Right lobe of liver (tissue), 6 donors: ENCODE results near the gene MICU1. TPM values are rescaled to one million over a fixed set of nuclear protein-coding genes. Genes with fewer than 3 reads are reported as not detected.
"Not testable (repeated sequence)": the region's sequence is repeated elsewhere in the genome, so short reads cannot be mapped to it uniquely, and the experiment has no call there.

ENCODE experiments used
- ATAC-seq, 4 donors: fragments of 200-7000 bp; cut with Tn5 transposase; one replicate each; pipeline ENCODE4 v1.9.1; 2020; ENCODE audit warnings: mild to moderate bottlenecking in 4 of 4, moderate library complexity in 4 of 4
- DNase-seq, 3 donors: peaks; one replicate each; pipeline ENCODE4 v3.0.0-alpha.2; 2020
- H3K27ac ChIP-seq, 3 donors: fragments of 200-600 bp; one replicate each; pipeline ENCODE4 v1.8.0; 2022
- H3K27me3 ChIP-seq, 2 donors: fragments of 200-600 bp; one replicate each; pipeline ENCODE4 v1.8.0; 2022
- H3K36me3 ChIP-seq, 4 donors: fragments of 200-600 bp; sonication (generic) in 1 of 4; one replicate each; pipeline versions ENCODE4 v1.5.1 to v1.8.0; 2017 to 2022; ENCODE audit warnings: control low read depth in 1 of 4
- H3K4me1 ChIP-seq, 4 donors: fragments of 200-600 bp; sonication (generic) in 1 of 4; one replicate each; pipeline versions ENCODE4 v1.5.1 to v1.8.0; 2017 to 2022; ENCODE audit warnings: control low read depth in 1 of 4
- H3K4me3 ChIP-seq, 3 donors: fragments of 200-600 bp; one replicate each; pipeline ENCODE4 v1.8.0; 2022
- H3K9me3 ChIP-seq, 4 donors: fragments of 200-600 bp; sonication (generic) in 1 of 4; one replicate each; pipeline versions ENCODE4 v1.5.1 to v1.8.0; 2017 to 2022; ENCODE audit warnings: control low read depth in 1 of 4
- POLR2A ChIP-seq: fragments of 450-650 bp; IDR thresholded peaks from one replicate; pipeline ENCODE4 v1.6.1; 2017; ENCODE audit warnings: antibody characterized with exemption, mild to moderate bottlenecking
- WGBS: methylation state at CpG from one replicate; pipeline ENCODE4 v1.1.6; 2018; ENCODE audit warnings: low coverage, low lambda C conversion rate; ENCODE audit not compliant: insufficient coverage; ENCODE audit errors: missing lambda C conversion rate; 5-methylcytosine and 5-hydroxymethylcytosine counted together
- intact Hi-C, 2 donors: fragments of 100-400 bp; cut with DNase I; formaldehyde crosslinking; loops; one replicate each; pipeline versions ENCODE4 v1.11.2 to v1.14.1; 2022
- total RNA-seq, 6 experiments: library from RNA; depleted of rRNA in 2 of 6; stranded (reverse); fragments of >200 nt in 2 of 6; fragmentation: NEBNext Ultra II Directional in 3 of 6; extraction: Animal tissue kit (Norgen Biotek cat#: 25700) in 3 of 6; gene quantifications; one replicate each; pipeline versions ENCODE4 v1.1.0 to v1.2.4, GENCODE V29; 2016 to 2023
- TF ChIP-seq, protein P1 (sequence below), 4 donors: fragments of 200-600 bp in 3 of 4; fragments of 450-650 bp in 1 of 4; IDR thresholded peaks; one replicate each; pipeline versions ENCODE4 v1.5.1 to v1.8.0; 2016 to 2022; ENCODE audit warnings: antibody characterized with exemption in 4 of 4, mild to moderate bottlenecking in 2 of 4
- donor health status: DM: no; HTN: yes; CAD: no.
- donor health status: DM: no; HTN: no; CAD: no.
- donor health status: DM: no; HTN: no; CAD: no.
- donor health status: DM: no; HTN: yes; CAD: no.
- donor health status: DM: no; HTN: yes; CAD: no.

Gene MICU1
- total RNA-seq, 6 experiments from 2014 or later = 25.3 to 55.3 (median 38.2) TPM

DNA sequence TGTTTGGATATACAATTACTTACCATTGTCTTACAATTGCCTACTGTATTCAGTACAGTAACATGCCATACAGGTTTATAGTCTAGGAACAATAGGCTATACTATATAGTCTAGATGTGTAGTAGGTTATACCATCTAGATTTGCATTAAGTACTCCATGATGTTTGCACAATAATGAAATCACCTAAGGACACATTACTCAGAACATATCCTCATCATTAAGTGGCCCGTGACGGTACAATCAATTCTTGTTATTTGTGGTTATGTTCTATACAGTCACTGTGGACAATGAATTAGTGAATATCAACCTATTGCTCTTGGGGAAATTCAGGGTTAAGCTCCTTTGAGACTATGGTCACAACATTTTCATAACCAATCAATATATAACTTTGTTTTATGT, 75.6 kb downstream of the MICU1 start:
- ATAC-seq = no peak
- Histone ChIP-seq H3K27ac (no peak overlapping the region), H3K4me1 (peaks cover 0 to 4% (median 0%) of the 10 kb centered on the region in 4 donors), H3K36me3 (peaks cover 0 to 14% (median 2%) of the 10 kb centered on the region in 4 donors), H3K27me3 (no peaks in the 10 kb centered on the region), H3K4me3 (no peak overlapping the region), H3K9me3 (no peaks in the 10 kb centered on the region)
- TF ChIP-seq, protein P1, sequence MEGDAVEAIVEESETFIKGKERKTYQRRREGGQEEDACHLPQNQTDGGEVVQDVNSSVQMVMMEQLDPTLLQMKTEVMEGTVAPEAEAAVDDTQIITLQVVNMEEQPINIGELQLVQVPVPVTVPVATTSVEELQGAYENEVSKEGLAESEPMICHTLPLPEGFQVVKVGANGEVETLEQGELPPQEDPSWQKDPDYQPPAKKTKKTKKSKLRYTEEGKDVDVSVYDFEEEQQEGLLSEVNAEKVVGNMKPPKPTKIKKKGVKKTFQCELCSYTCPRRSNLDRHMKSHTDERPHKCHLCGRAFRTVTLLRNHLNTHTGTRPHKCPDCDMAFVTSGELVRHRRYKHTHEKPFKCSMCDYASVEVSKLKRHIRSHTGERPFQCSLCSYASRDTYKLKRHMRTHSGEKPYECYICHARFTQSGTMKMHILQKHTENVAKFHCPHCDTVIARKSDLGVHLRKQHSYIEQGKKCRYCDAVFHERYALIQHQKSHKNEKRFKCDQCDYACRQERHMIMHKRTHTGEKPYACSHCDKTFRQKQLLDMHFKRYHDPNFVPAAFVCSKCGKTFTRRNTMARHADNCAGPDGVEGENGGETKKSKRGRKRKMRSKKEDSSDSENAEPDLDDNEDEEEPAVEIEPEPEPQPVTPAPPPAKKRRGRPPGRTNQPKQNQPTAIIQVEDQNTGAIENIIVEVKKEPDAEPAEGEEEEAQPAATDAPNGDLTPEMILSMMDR (IDR thresholded peaks at IDR 0.05) = no peak
- no peak for TF ChIP-seq POLR2A
- no peak for DNase-seq
- intact Hi-C loops = no loop called here
- WGBS = 95% methylated on average over 2 of the region's 2 CpGs

DNA sequence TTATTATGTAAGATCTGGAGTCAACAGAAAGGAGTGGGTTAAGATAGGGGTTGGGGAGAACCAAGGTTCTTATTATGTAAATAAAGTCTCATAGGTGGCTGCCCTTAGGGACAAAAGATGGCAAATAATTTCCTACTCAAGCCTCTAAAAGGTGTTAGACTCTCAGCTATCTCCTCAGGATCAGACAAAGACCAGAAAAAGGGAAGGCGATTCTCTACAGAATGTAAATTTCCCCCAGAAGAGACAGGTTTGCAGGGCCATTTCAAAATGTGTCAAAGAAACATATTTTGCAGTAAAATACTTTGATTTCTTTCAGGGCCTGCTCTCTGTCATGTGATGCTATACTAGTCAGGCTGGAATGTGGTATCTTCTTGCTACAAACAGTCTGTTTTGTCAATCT, 80.3 kb downstream of the MICU1 start:
- TF ChIP-seq, protein P1 (IDR thresholded peaks at IDR 0.05) = no peak
- TF ChIP-seq POLR2A = no peak
- Histone ChIP-seq H3K27me3 (no peaks in the 10 kb centered on the region), H3K27ac (no peak overlapping the region), H3K36me3 (peaks cover 0 to 14% (median 2%) of the 10 kb centered on the region in 4 donors), H3K9me3 (no peaks in the 10 kb centered on the region), H3K4me1 (peaks cover 0 to 4% (median 0%) of the 10 kb centered on the region in 4 donors), H3K4me3 (no peak overlapping the region)
- no peak for DNase-seq
- WGBS = 89% methylated on average over 1 of the region's 1 CpG
- no peak for ATAC-seq
- intact Hi-C loops = no loop called here

DNA sequence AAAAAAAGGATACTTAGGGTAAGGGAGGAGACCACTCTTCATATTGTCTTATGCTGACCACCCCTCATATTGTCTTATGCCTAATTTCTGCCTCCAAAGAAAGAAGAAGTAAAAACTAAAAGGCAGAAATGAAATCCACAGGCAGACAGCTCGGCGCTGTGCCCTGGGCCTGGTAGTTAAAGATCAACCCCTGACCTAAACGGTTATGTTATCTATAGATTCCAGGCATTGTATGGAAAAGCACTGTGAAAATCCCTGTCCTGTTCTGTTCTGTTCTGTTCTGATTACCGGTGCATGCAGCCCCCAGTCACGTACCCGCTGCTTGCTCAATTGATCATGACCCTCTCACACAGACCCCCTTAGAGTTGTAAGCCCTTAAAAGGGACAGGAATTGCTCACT, 82.0 kb downstream of the MICU1 start:
- ATAC-seq = not testable (repeated sequence)

DNA sequence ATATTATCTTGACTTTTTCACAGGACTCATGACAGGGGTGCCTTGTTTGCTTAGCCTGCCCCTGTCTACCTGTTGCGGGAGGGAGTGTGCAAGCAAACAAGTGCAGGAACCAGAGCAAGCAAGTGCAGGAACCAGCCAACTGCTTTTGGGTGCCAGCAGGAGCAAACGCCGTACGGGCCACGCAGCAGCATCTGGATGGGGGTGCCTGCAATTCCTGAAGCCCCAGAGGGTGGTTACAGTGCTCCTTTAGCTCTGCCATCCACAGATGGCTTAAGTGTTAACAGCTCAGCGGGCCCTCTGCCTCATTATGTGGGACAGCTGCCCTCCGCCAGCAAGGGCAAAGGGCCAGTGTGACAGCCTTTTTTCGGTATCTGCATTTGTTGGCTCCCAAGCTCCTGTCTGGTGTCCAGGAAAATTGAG, 83.5 kb downstream of the MICU1 start:
- Histone ChIP-seq H3K9me3 (no peaks in the 10 kb centered on the region), H3K36me3 (no peaks in the 10 kb centered on the region), H3K27ac (no peak overlapping the region), H3K4me1 (peaks cover 0 to 8% (median 0%) of the 10 kb centered on the region in 4 donors), H3K4me3 (no peak overlapping the region), H3K27me3 (no peaks in the 10 kb centered on the region)
- no peak for TF ChIP-seq POLR2A
- TF ChIP-seq, protein P1 (IDR thresholded peaks at IDR 0.05) = no peak
- WGBS = 55% methylated on average over 3 of the region's 8 CpGs
- intact Hi-C loops = no loop called here
- peak; percentile 49 to 94 (median 86) for ATAC-seq
- DNase-seq = peak; percentile 58 to 78 (median 60)

More for the DNA sequence above, 82.0 kb downstream of the MICU1 start:
- H3K27me3 ChIP-seq, intact Hi-C loops, DNase-seq, H3K36me3 ChIP-seq, H3K27ac ChIP-seq, H3K4me3 ChIP-seq, H3K4me1 ChIP-seq, H3K9me3 ChIP-seq: not testable (repeated sequence)
- 91% methylated on average over 5 of the region's 6 CpGs for WGBS

DNA sequence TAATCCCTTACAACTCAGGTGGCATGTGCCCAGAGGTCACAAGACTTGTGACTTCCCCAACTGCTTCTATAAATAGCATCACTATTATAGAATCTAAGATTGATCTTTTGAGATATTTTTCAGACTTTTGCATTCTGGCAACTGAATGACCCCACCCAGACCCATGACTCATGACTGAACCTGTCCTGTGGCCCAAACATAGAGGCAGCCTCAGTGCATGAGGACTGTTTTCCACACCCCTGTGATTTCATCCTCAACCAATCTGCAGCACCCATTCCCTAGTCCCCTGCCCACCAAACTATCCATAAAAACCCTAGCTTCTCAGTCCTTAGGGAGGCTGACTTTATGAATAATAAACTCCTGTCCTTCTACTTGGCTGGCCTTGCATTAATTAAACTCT, 84.5 kb downstream of the MICU1 start:
- TF ChIP-seq, protein P1 (IDR thresholded peaks at IDR 0.05) = no peak
- TF ChIP-seq POLR2A = no peak
- intact Hi-C loops = no loop called here
- Histone ChIP-seq H3K36me3 (no peaks in the 10 kb centered on the region), H3K4me1 (peaks cover 0 to 8% (median 0%) of the 10 kb centered on the region in 4 donors), H3K4me3 (no peak overlapping the region), H3K27ac (no peak overlapping the region), H3K27me3 (no peaks in the 10 kb centered on the region), H3K9me3 (no peaks in the 10 kb centered on the region)
- no peak for DNase-seq
- no peak for ATAC-seq
